Measurements from ENCODE around the gene ALX4.
A peak's percentile ranks its signal among the peaks of the same experiment; 100 is the strongest.

ALX4 gene

GRCh38 chr11:44315947-44316658 lies 6.2 kb upstream of the ALX4 start:
- no peak for DNase-seq

GRCh38 chr11:44314733-44315132 lies 4.8 kb upstream of the ALX4 start:
- no peak for DNase-seq

GRCh38 chr11:44313761-44314489 lies 4.0 kb upstream of the ALX4 start:
- no peak for DNase-seq

GRCh38 chr11:44312876-44313275 lies 2.9 kb upstream of the ALX4 start:
- DNase-seq: no peak

- DNase-seq: no peak
Observed at GRCh38 chr11:44311339-44312261, 1.7 kb upstream of the ALX4 start.

GRCh38 chr11:44310463-44311272 lies 729 bp upstream of the ALX4 start:
- DNase-seq: peak; percentile 42

GRCh38 chr11:44310206-44310462 lies 195 bp upstream of the ALX4 start:
- DNase-seq: no peak

- DNase-seq: no peak
Observed at GRCh38 chr11:44308923-44309477, 939 bp downstream of the ALX4 start.

GRCh38 chr11:44308256-44308922 lies 1.6 kb downstream of the ALX4 start:
- DNase-seq: no peak

GRCh38 chr11:44307340-44308099 lies 2.4 kb downstream of the ALX4 start:
- DNase-seq: no peak

GRCh38 chr11:44306918-44307244 lies 3.1 kb downstream of the ALX4 start:
- no peak for DNase-seq

- DNase-seq: no peak
Observed at GRCh38 chr11:44306052-44306917, 3.7 kb downstream of the ALX4 start.

- DNase-seq: no peak
Observed at GRCh38 chr11:44305470-44306051, 4.4 kb downstream of the ALX4 start.

GRCh38 chr11:44305026-44305469 lies 4.9 kb downstream of the ALX4 start:
- DNase-seq: no peak

GRCh38 chr11:44304091-44305025 lies 5.6 kb downstream of the ALX4 start:
- no peak for DNase-seq

- DNase-seq: no peak
Observed at GRCh38 chr11:44303401-44303938, 6.5 kb downstream of the ALX4 start.

GRCh38 chr11:44301564-44302271 lies 8.2 kb downstream of the ALX4 start:
- DNase-seq: peak; percentile 89
